Midbrain (tissue), 1 donor: ENCODE data around the gene IRF1.

ENCODE experiments used
- DNase-seq: peaks from one replicate; lab custom pipeline; 2025; lab: John Stamatoyannopoulos, UW

IRF1 gene

DNA sequence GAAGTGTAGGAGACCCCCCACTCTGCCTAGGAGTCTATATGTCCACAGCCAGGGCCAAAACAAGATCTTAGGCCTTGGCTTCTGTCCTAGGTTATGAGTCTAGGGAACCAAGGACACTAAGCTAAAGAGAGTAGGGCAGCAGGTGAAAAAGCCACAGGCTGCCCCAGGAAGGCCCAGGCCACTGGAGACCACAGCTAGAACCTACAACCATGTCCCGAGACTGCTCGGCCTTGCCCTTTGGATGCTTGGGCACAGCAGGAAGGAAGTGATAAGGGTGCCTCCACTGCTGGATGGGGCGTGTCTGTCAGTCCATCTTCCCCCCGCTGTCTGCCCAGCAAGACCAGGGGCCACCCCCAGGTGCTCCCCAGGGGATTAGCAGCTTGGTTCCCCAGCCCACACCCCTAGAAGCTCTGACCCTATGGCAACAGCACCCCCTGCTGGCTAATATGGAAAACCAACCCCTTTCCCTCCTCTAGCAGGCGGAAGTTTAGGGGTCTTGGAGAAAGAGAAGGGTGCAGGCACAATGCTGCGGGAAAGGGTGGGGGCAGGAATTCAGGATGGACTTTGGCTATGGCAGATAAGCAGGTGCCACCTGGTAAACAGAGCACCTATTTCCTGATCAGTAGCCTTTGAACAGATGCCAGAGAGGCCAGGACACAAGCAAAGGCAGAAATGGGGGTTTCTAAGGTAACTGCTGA lies 10.5 kb upstream of the IRF1 start:
- peak; percentile 67 for DNase-seq

DNA sequence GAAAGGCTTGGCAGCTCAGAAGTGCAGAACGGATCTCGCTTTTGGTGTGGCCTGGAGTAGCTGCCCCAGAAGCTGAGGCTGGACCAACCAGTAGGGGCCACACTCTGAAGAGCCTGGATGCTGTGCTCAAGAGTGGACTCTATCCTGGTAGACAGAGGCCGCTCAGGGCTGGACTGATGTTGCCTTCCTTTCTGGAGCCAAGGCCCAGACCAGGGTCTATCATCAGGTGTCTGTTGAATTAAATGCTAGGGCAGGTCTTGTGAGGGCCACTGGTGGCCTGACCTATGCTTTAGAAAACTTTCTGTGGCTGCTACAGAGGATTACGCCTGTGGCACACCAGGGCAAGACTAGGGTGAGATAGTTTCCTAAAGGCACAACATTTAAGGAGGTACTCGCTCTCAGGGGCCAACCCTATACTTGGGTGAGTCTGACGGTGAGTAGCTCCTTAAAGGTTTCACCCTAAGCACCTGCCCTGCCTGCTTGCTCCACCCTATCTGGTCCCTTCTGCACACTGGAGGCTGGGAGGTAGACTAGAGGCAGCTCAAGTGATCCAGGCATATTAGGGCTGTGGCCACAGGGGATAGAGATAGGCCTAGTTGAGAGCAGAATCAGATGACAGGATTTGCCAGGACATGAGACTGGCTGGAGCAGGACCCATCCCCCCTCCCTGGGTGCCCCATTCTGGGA lies 9.8 kb upstream of the IRF1 start:
- no peak for DNase-seq

- no peak for DNase-seq
Observed at GRCh38 chr5:132499440-132500243, 9.1 kb upstream of the IRF1 start.

GRCh38 chr5:132498686-132499271 lies 8.2 kb upstream of the IRF1 start:
- DNase-seq = no peak

DNA sequence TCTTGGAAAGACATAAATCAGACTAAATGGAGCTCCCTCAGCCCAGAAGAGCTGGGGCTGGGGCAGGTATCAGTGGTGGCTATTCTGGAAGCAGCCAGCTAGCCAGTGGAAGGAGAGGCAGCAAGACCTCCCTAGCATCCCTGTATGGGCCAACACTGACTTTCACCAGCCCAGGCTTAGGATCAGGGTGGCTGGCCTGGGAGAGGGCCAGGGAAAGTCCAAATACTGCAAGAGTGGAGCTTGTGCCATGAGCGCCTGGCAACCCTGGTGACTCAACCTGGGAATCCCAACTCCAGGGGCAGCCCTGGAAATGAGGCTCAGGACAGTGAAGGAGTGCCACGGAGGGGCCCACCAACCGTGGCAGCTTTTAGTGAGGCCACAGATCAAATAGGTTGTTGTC lies 7.6 kb upstream of the IRF1 start:
- no peak for DNase-seq

DNA sequence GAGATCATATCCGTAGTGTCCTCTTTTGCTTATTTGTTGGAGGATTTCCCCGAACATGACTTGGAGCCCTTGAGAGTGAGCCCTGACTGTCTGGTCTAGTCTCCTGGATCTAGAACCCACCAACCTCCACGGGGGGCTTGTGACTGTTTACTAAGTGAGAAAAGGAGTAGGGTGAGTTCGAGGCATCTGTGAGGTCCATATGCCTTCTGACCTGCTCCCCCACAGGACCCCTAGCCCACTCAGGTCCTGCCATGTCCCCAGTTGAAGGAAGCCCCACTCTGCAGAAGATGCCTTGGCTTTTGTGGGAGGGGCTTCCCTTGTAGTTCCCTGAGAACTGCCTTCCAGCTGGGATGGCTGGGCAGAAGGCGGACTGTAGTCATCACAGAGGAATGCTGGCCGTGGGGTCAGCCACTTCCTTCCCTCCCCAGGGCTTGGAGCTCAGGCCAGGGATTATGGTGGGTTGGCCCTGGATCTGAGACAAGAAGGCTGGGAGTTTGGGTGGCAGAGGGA lies 7.0 kb upstream of the IRF1 start:
- DNase-seq = no peak

- peak; percentile 50 for DNase-seq
Observed at GRCh38 chr5:132496631-132497487, 6.3 kb upstream of the IRF1 start.

DNA sequence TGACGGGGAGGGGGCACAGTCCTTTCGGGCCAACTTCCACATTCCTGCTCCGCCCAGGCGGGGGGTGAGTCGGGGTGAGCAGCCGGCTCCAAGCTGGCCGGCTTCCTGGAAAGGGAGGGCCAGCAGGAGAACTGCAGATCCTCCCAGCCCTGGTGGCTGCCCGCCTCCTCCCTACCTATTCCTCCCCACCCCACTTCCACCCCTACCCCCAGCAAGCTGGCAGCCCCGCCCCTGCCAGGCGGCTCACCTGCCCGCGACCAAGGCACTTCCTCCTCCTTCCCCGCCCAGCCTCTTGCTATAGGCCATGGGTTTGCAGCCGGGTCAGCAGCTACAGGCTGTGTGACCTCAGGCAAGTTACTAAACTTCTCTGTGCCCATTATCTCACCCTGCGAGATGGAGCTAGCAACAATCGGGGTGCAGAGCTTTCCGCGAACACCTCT lies 5.6 kb upstream of the IRF1 start:
- peak; percentile 71 for DNase-seq

- peak; percentile 72 for DNase-seq
Observed at GRCh38 chr5:132495667-132496190, 5.2 kb upstream of the IRF1 start.

DNA sequence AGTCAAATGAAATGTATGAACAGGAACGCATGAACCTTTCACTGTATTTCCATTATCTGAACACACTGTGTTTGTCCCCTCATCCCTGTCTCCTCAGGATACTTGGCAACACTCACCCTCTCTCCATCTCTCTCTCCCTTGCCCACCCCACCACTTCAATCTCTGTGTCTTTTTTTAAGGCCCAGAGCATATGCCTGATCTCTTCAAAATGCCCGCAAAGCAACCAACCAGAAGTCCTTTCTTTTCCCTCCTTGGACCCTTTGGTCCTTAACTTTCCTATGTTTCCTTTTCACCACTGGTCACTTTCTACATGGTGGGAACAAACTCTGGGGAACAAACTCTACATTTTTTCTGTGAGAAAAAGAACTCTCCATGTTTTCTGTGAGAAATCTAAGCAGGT lies 3.2 kb upstream of the IRF1 start:
- no peak for DNase-seq

DNA sequence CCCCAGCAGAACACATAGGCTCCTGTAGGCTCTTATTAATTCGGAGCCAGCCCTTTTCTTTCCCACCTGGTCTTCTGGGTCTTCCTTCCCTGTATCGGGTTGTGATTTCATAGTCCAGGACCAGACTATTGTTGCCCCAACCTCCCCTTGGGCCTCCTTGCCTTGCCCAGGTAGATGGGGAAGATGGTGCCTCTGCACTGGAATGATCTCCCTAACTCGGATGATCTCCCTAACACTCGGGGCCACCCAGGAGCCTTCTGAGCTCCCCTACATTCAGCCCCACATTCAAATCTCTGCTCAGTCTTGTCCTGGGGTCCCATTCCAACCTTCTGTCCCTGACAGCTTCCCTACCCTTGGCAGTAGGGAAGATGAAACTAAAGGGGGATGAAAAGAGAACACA lies 2.7 kb upstream of the IRF1 start:
- DNase-seq = no peak

DNA sequence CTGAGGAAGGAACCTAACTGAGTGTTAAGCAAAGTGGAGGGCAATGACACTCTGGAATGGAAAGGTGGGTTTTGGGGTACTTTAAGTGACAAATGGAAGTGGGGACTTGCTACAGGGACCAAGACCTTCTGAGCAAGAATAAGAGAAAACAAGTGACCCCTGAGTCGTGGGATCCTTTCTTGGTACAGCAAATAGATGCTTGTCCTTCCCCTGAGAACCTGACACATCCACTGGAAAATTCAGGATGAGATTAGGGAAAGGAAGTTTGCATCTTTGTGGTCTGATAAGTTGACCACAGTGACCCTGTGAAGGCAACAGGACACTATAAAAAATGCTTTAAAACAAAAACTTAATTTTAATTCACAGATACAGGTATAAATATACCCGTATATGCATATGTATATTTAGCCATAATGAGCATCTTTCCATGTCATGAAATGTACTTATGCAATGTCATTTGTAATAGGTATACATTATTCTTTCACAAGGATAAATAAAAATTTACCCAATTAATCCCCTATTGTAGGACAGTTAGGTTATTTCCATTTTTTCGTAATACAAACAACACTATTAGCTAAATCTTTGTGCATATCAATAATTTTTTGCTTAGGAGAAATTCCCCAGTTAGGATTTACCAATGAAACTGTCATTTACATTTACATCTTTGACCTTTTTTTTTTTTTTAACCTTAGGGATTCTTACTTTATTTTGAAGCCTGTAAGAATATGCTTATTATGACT lies 2.0 kb upstream of the IRF1 start:
- DNase-seq = no peak

DNA sequence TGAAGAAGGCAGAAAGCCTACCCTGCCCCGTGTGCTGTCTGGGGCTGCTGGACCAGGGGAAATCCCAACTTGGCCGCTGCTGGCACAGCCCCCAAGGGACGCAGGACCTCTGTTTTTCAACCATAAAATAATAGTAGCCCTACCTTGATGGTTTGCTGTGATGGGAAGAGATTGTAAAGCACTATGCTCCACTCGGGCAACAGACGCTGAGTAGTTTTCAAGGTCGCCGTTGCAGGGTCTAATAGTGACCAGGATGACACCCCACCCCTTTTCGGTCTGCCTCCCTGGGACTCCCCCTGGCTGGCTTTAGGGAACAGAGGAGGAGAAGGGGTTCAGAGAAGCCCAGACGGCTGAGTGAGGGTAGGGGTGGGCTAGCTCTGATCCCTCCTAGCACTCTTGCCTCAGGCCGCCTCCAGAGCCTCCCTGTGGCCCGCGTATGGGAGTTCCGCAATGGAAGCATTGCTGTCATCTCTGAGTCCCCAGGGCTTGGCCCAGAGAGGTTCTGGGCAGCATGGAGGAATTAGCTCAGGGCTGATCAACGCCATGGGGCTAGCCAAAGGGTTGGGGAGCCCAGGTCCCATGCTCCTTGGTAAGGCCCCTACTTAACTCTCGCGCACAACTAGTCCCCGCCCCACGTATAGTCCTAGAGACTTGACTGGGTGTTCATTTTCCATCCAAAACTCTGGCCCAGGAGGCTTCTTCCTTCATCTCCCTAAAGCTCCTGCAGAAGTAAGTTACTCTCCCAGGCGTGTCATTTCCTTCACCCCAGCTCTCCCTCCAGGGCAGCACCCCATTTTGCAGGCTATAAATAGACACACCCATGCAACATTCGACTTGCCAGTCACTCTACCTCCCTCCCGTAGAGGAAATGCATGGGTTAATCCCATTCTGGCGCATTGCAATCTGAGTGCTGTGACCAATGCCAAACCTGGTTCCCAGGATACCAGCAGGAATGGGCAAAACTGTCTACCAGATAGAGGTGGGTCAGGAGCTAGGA lies 1.1 kb upstream of the IRF1 start:
- DNase-seq = no peak

GRCh38 chr5:132489871-132490483 lies 596 bp downstream of the IRF1 start:
- DNase-seq = peak; percentile 47

DNA sequence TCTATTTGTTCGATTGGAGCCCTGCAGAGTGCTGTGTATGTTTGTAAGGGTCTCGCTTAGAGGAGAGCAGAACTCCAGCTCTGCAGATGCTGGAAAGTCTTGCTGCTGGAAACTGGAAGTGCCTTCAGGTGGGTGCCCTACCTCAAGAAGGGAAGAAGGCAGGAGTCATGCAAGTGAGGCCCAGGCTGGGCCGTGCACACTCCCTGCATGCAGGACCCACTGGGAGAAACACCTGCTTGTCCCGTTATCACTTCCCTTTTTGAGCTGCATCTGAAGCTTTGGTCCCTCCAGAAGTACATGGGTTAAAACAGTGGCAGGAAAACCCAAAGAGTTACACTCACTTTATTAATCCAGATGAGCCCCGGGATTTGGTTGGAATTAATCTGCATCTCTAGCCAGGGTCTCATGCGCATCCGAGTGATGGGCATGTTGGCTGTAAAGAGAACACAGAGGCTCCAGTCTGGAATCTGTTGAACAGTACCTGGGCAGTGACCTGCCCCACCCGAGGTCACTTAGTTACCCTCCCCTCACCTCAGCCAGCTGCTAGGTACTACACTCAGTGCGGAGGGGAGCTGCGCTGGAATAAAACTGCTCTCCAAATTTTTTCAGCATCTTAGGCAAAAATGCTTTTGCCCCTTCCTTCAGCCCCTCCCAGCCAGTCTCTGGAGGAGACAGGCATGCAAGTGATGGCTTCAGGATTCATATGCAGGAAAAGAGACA lies 1.4 kb downstream of the IRF1 start:
- DNase-seq = no peak

- no peak for DNase-seq
Observed at GRCh38 chr5:132488590-132488989, 2.0 kb downstream of the IRF1 start.

GRCh38 chr5:132487841-132488555 lies 2.6 kb downstream of the IRF1 start:
- DNase-seq = no peak
